HAP-1 (cell line): ENCODE data around the gene HPS1.

ENCODE experiments used
- DNase-seq, 2 experiments: peaks; one replicate each; pipeline ENCODE4 v3.0.0-alpha.2; 2016 to 2020; ENCODE audit warnings: low spot score in 2 of 2
- H3K27me3 ChIP-seq: fragments of 250-450 bp; sonication (Bioruptor Pico); 2 replicates; pipeline ENCODE4 v1.5.1; 2020; ENCODE audit warnings: low read depth, mild to moderate bottlenecking, moderate library complexity
- H3K36me3 ChIP-seq: fragments of 250-450 bp; sonication (Bioruptor Pico); replicated peaks from 2 replicates; pipeline ENCODE4 v1.5.1; 2020; ENCODE audit warnings: mild to moderate bottlenecking
- H3K4me1 ChIP-seq: fragments of 250-450 bp; sonication (Bioruptor Pico); 2 replicates; pipeline ENCODE4 v1.5.1; 2020; ENCODE audit warnings: mild to moderate bottlenecking
- H3K4me3 ChIP-seq: fragments of 250-450 bp; sonication (Bioruptor Pico); 2 replicates; pipeline ENCODE4 v1.5.1; 2020; ENCODE audit warnings: mild to moderate bottlenecking, moderate library complexity
- H3K9me3 ChIP-seq: fragments of 250-450 bp; sonication (Bioruptor Pico); 2 replicates; pipeline ENCODE4 v1.5.1; 2020; ENCODE audit warnings: mild to moderate bottlenecking, moderate library complexity
- in situ Hi-C: fragments of 300-500 bp; cut with MboI; formaldehyde crosslinking; loops from 3 replicates; pipeline ENCODE4 v1.14.3; 2020; ENCODE audit warnings: low sequenced_read_pairs, inconsistent platforms, mixed read lengths

HPS1 gene

GRCh38 chr10:98457721-98458120, 11.0 kb upstream of the HPS1 start:
- no peaks in the 10 kb centered on the region for H3K27me3 ChIP-seq
- DNase-seq, result no peak
- H3K4me1 ChIP-seq, result no peaks in the 10 kb centered on the region
- no peak overlapping the region for H3K4me3 ChIP-seq
- in situ Hi-C loops, result loop anchor here (25.0 kb wide), 1 partner anchor 805 kb away; no protein-coding TSS in a partner anchor
- H3K36me3 ChIP-seq, result no peaks in the 10 kb centered on the region
- no peaks in the 10 kb centered on the region for H3K9me3 ChIP-seq

GRCh38 chr10:98456686-98457482, 10.1 kb upstream of the HPS1 start:
- DNase-seq, result no peak
- H3K9me3 ChIP-seq, result no peaks in the 10 kb centered on the region
- no peaks in the 10 kb centered on the region for H3K36me3 ChIP-seq
- in situ Hi-C loops, result loop anchor here (25.0 kb wide), 1 partner anchor 805 kb away; no protein-coding TSS in a partner anchor
- no peaks in the 10 kb centered on the region for H3K27me3 ChIP-seq
- H3K4me1 ChIP-seq, result no peaks in the 10 kb centered on the region
- no peak overlapping the region for H3K4me3 ChIP-seq

GRCh38 chr10:98456043-98456570, 9.4 kb upstream of the HPS1 start:
- H3K9me3 ChIP-seq, result no peaks in the 10 kb centered on the region
- H3K4me1 ChIP-seq, result no peaks in the 10 kb centered on the region
- H3K4me3 ChIP-seq, result no peak overlapping the region
- no peak for DNase-seq
- H3K36me3 ChIP-seq, result no peaks in the 10 kb centered on the region
- in situ Hi-C loops, result loop anchor here (25.0 kb wide), 1 partner anchor 806 kb away; no protein-coding TSS in a partner anchor
- H3K27me3 ChIP-seq, result no peaks in the 10 kb centered on the region

GRCh38 chr10:98453729-98454128, 7.0 kb upstream of the HPS1 start:
- no peak for DNase-seq
- in situ Hi-C loops, result loop anchor here (25.0 kb wide), 1 partner anchor 809 kb away; no protein-coding TSS in a partner anchor
- H3K4me1 ChIP-seq, result no peaks in the 10 kb centered on the region
- H3K9me3 ChIP-seq, result no peaks in the 10 kb centered on the region
- H3K27me3 ChIP-seq, result no peaks in the 10 kb centered on the region
- H3K4me3 ChIP-seq, result no peak overlapping the region
- H3K36me3 ChIP-seq, result no peaks in the 10 kb centered on the region

- no peak overlapping the region for H3K4me3 ChIP-seq
- DNase-seq, result no peak
- H3K27me3 ChIP-seq, result no peaks in the 10 kb centered on the region
- in situ Hi-C loops, result loop anchor here (25.0 kb wide), 1 partner anchor 812 kb away; no protein-coding TSS in a partner anchor
- H3K9me3 ChIP-seq, result no peaks in the 10 kb centered on the region
- H3K36me3 ChIP-seq, result no peaks in the 10 kb centered on the region
- peaks cover 7% of the 10 kb centered on the region for H3K4me1 ChIP-seq
These were observed 3.9 kb upstream of the HPS1 start for GRCh38 chr10:98450618-98451017.

- Histone ChIP-seq H3K27me3 (no peaks in the 10 kb centered on the region), H3K4me1 (peaks cover 8% of the 10 kb centered on the region), H3K9me3 (no peaks in the 10 kb centered on the region), H3K36me3 (peaks cover 6% of the 10 kb centered on the region), H3K4me3 (no peak overlapping the region)
- in situ Hi-C loops, result no loop called here
- DNase-seq, result no peak
These were observed 2.6 kb upstream of the HPS1 start for GRCh38 chr10:98449287-98449686.

GRCh38 chr10:98446151-98446660, 529 bp downstream of the HPS1 start:
- peak in 1 of 2 experiments; percentile 51 for DNase-seq
- Histone ChIP-seq H3K9me3 (no peaks in the 10 kb centered on the region), H3K36me3 (peaks cover 18% of the 10 kb centered on the region), H3K4me1 (peaks cover 8% of the 10 kb centered on the region), H3K4me3 (peak overlapping the region; percentile 83), H3K27me3 (no peaks in the 10 kb centered on the region)
- in situ Hi-C loops, result no loop called here

GRCh38 chr10:98445200-98445812, 1.4 kb downstream of the HPS1 start:
- no peaks in the 10 kb centered on the region for H3K27me3 ChIP-seq
- H3K4me1 ChIP-seq, result peaks cover 8% of the 10 kb centered on the region
- DNase-seq, result no peak
- peak overlapping the region; percentile 83 for H3K4me3 ChIP-seq
- H3K9me3 ChIP-seq, result no peaks in the 10 kb centered on the region
- H3K36me3 ChIP-seq, result peaks cover 25% of the 10 kb centered on the region
- in situ Hi-C loops, result no loop called here

- Histone ChIP-seq H3K4me3 (no peak overlapping the region), H3K36me3 (peaks cover 29% of the 10 kb centered on the region), H3K4me1 (peaks cover 8% of the 10 kb centered on the region), H3K9me3 (no peaks in the 10 kb centered on the region), H3K27me3 (no peaks in the 10 kb centered on the region)
- DNase-seq, result no peak
- in situ Hi-C loops, result no loop called here
These were observed 2.3 kb downstream of the HPS1 start for GRCh38 chr10:98444314-98445006.

- Histone ChIP-seq H3K36me3 (peaks cover 35% of the 10 kb centered on the region), H3K4me1 (no peaks in the 10 kb centered on the region), H3K27me3 (no peaks in the 10 kb centered on the region), H3K9me3 (no peaks in the 10 kb centered on the region), H3K4me3 (no peak overlapping the region)
- in situ Hi-C loops, result no loop called here
- no peak for DNase-seq
These were observed 8.0 kb downstream of the HPS1 start for GRCh38 chr10:98438715-98439114.

- no peak for DNase-seq
- Histone ChIP-seq H3K36me3 (peaks cover 29% of the 10 kb centered on the region), H3K9me3 (no peaks in the 10 kb centered on the region), H3K4me1 (no peaks in the 10 kb centered on the region), H3K4me3 (no peak overlapping the region), H3K27me3 (no peaks in the 10 kb centered on the region)
- in situ Hi-C loops, result no loop called here
These were observed 10.0 kb downstream of the HPS1 start for GRCh38 chr10:98436704-98437103.

- H3K36me3 ChIP-seq, result peaks cover 16% of the 10 kb centered on the region
- H3K27me3 ChIP-seq, result no peaks in the 10 kb centered on the region
- H3K4me3 ChIP-seq, result no peak overlapping the region
- no peak for DNase-seq
- no peaks in the 10 kb centered on the region for H3K4me1 ChIP-seq
- no peaks in the 10 kb centered on the region for H3K9me3 ChIP-seq
- in situ Hi-C loops, result no loop called here
These were observed 11.6 kb downstream of the HPS1 start for GRCh38 chr10:98435178-98435577.

GRCh38 chr10:98433881-98434732, 12.6 kb downstream of the HPS1 start:
- in situ Hi-C loops, result no loop called here
- Histone ChIP-seq H3K27me3 (no peaks in the 10 kb centered on the region), H3K9me3 (no peaks in the 10 kb centered on the region), H3K4me3 (no peak overlapping the region), H3K36me3 (peaks cover 10% of the 10 kb centered on the region), H3K4me1 (no peaks in the 10 kb centered on the region)
- no peak for DNase-seq
